ENCODE measurements around the gene DKKL1. TPM values are rescaled to one million over a fixed set of nuclear protein-coding genes. Genes with fewer than 3 reads are reported as not detected.

Gene DKKL1
- polyA plus RNA-seq, 1 of the 3 experiments (the other 2 are of a cell fraction), result 0.36 TPM

DNA sequence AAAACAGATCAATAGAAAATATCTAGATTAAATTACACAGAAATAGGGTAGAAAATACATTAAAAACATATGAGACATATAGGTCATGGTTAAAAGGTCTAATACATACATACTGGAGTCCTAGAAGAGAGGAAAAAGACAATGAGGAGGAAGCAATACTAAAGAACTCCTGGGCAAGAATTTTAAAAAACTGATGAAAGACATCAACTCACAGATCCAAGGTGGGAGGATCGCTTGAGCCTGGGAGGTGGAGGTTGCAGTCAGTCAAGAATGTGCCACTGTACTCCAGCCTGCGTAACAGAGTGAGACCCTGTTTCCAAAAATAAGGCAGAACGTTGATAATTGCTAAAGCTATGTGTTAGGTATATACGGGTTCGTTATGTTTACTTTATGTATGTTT, 19.0 kb downstream of the DKKL1 start:
- ChIA-PET POLR2A (no interaction called here), CTCF (interaction anchor here (2.1 to 2.5 kb wide), 2 partner anchors 9 to 61 kb away, joined by 7 read pairs; no protein-coding TSS in a partner anchor)
- no peak overlapping the region for H2AFZ ChIP-seq (ENCODE audit: low read depth)
- DNase-seq, result no peak
- no peak overlapping the region for H3K4me3 ChIP-seq (ENCODE audit: low read depth in 2 of 2, low read length in 1 of 2)
- H3F3A ChIP-seq (replicated peaks; ENCODE audit: insufficient read depth), result peaks cover 4% of the 10 kb centered on the region
- no peaks in the 10 kb centered on the region for H4K20me1 ChIP-seq (ENCODE audit: insufficient read depth)
- no peaks in the 10 kb centered on the region for H3K4me1 ChIP-seq (ENCODE audit: control insufficient read depth in 1 of 2, insufficient read depth in 2 of 2, low read depth in 1 of 2, low read length in 1 of 2)
- H3K9ac ChIP-seq, result no peak overlapping the region
- 44% methylated on average over 5 of the region's 5 CpGs for WGBS (ENCODE audit: low lambda C conversion rate)
- no peaks in the 10 kb centered on the region for H3K79me2 ChIP-seq (ENCODE audit: insufficient read depth)
- TF ChIP-seq MEF2A (IDR thresholded peaks at IDR 0.05; ENCODE audit: borderline replicate concordance, low read depth) (no peak), TCF12 (IDR thresholded peaks at IDR 0.05) (no peak), GATA2 (CRISPR knock-in tag; IDR thresholded peaks at IDR 0.05) (no peak), YY1 (IDR thresholded peaks at IDR 0.05; ENCODE audit: low read depth) (no peak), JUND (IDR thresholded peaks at IDR 0.05) (no peak), EZH2phosphoT487 (IDR thresholded peaks at IDR 0.05; ENCODE audit: borderline replicate concordance, low read depth) (no peak), FOXJ3 (CRISPR knock-in tag; IDR thresholded peaks at IDR 0.05) (no peak), FOSL2 (IDR thresholded peaks at IDR 0.05; ENCODE audit: borderline replicate concordance, low read depth) (no peak), POLR2AphosphoS5 (IDR thresholded peaks at IDR 0.05; ENCODE audit: low read depth, low read length) (no peak), REST (IDR thresholded peaks at IDR 0.05; ENCODE audit: low read depth, low read length) (no peak), RCOR1 (IDR thresholded peaks at IDR 0.05; ENCODE audit: low read length) (no peak)
- TF ChIP-seq, protein P1, sequence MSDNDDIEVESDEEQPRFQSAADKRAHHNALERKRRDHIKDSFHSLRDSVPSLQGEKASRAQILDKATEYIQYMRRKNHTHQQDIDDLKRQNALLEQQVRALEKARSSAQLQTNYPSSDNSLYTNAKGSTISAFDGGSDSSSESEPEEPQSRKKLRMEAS (IDR thresholded peaks at IDR 0.05; ENCODE audit: low read depth), result no peak
- no peaks in the 10 kb centered on the region for H3K9me2 ChIP-seq
- H3K27ac ChIP-seq (ENCODE audit: low read depth in 2 of 2, low read length in 1 of 2), result no peak overlapping the region
- no peaks in the 10 kb centered on the region for H3K36me3 ChIP-seq (replicated peaks in 1 of 2; ENCODE audit: control insufficient read depth in 1 of 2, insufficient read depth in 2 of 2, low read length in 1 of 2)
- H3K4me2 ChIP-seq, result no peak overlapping the region
- H3K9me3 ChIP-seq, result peaks cover 7% of the 10 kb centered on the region; the same call in 1 of the 2 replicates
- H3K27me3 ChIP-seq (ENCODE audit: insufficient read depth), result peaks cover 10% of the 10 kb centered on the region

DNA sequence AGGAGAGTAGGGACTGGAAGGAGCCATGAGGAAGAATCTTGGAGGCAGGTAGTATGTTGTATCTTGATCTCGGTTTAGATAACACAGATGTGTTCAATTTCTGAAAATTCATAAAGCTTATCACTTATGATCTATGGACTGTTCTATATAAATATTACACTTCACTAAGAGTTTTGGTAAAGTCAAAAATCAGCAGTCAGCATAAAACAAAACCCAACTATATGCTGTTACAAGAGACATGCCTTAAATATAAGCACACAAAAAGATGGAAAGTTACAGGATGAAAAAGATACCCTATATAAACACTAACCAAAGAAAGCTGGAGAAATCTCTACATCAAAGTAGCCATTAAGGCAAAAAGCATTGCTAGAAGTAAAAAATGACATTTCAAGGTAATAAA, 19.9 kb downstream of the DKKL1 start:
- H3K4me1 ChIP-seq (ENCODE audit: control insufficient read depth in 1 of 2, insufficient read depth in 2 of 2, low read depth in 1 of 2, low read length in 1 of 2), result peaks cover 0 to 3% of the 10 kb centered on the region in 2 experiments; a peak in 1 of 4 replicates
- ChIA-PET POLR2A (no interaction called here), CTCF (interaction anchor here (2.1 to 2.5 kb wide), 2 partner anchors 8 to 60 kb away, joined by 7 read pairs; no protein-coding TSS in a partner anchor)
- H3K36me3 ChIP-seq (replicated peaks in 1 of 2; ENCODE audit: control insufficient read depth in 1 of 2, insufficient read depth in 2 of 2, low read length in 1 of 2), result no peaks in the 10 kb centered on the region
- no peaks in the 10 kb centered on the region for H3K79me2 ChIP-seq (ENCODE audit: insufficient read depth)
- peaks cover 10% of the 10 kb centered on the region for H3K27me3 ChIP-seq (ENCODE audit: insufficient read depth)
- H3K4me3 ChIP-seq (ENCODE audit: low read depth in 2 of 2, low read length in 1 of 2), result no peak overlapping the region
- no peak overlapping the region for H3K9ac ChIP-seq
- DNase-seq, result no peak
- H2AFZ ChIP-seq (ENCODE audit: low read depth), result no peak overlapping the region
- H3K27ac ChIP-seq (ENCODE audit: low read depth in 2 of 2, low read length in 1 of 2), result no peak overlapping the region
- TF ChIP-seq RXRA (IDR thresholded peaks at IDR 0.05; ENCODE audit: borderline replicate concordance, low read depth) (no peak), FOSL2 (IDR thresholded peaks at IDR 0.05; ENCODE audit: borderline replicate concordance, low read depth) (no peak), RFX5 (IDR thresholded peaks at IDR 0.05; ENCODE audit: low read length) (no peak), FOXJ3 (CRISPR knock-in tag; IDR thresholded peaks at IDR 0.05) (no peak), RCOR1 (IDR thresholded peaks at IDR 0.05; ENCODE audit: low read length) (no peak), JUND (IDR thresholded peaks at IDR 0.05) (no peak), NRF1 (IDR thresholded peaks at IDR 0.05; ENCODE audit: low read depth, low read length) (no peak), GATA2 (CRISPR knock-in tag; IDR thresholded peaks at IDR 0.05) (no peak), TAF1 (IDR thresholded peaks at IDR 0.05; ENCODE audit: borderline replicate concordance, low read depth, low read length) (no peak), SIN3A (IDR thresholded peaks at IDR 0.05; ENCODE audit: borderline replicate concordance, low read depth, low read length) (no peak), SMC3 (IDR thresholded peaks at IDR 0.05; ENCODE audit: low read depth, low read length) (no peak), POLR2AphosphoS5 (IDR thresholded peaks at IDR 0.05; ENCODE audit: low read depth, low read length) (no peak), GABPA (IDR thresholded peaks at IDR 0.05; ENCODE audit: low read depth) (no peak)
- TF ChIP-seq, protein P2, sequence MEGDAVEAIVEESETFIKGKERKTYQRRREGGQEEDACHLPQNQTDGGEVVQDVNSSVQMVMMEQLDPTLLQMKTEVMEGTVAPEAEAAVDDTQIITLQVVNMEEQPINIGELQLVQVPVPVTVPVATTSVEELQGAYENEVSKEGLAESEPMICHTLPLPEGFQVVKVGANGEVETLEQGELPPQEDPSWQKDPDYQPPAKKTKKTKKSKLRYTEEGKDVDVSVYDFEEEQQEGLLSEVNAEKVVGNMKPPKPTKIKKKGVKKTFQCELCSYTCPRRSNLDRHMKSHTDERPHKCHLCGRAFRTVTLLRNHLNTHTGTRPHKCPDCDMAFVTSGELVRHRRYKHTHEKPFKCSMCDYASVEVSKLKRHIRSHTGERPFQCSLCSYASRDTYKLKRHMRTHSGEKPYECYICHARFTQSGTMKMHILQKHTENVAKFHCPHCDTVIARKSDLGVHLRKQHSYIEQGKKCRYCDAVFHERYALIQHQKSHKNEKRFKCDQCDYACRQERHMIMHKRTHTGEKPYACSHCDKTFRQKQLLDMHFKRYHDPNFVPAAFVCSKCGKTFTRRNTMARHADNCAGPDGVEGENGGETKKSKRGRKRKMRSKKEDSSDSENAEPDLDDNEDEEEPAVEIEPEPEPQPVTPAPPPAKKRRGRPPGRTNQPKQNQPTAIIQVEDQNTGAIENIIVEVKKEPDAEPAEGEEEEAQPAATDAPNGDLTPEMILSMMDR (IDR thresholded peaks at IDR 0.05), result no peak
- TF ChIP-seq, protein P3, sequence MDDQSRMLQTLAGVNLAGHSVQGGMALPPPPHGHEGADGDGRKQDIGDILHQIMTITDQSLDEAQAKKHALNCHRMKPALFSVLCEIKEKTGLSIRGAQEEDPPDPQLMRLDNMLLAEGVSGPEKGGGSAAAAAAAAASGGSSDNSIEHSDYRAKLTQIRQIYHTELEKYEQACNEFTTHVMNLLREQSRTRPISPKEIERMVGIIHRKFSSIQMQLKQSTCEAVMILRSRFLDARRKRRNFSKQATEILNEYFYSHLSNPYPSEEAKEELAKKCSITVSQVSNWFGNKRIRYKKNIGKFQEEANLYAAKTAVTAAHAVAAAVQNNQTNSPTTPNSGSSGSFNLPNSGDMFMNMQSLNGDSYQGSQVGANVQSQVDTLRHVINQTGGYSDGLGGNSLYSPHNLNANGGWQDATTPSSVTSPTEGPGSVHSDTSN (IDR thresholded peaks at IDR 0.05), result no peak
- H3K4me2 ChIP-seq, result no peak overlapping the region
- peaks cover 7% of the 10 kb centered on the region; the same call in 1 of the 2 replicates for H3K9me3 ChIP-seq
- no peaks in the 10 kb centered on the region for H3K9me2 ChIP-seq
- H4K20me1 ChIP-seq (ENCODE audit: insufficient read depth), result no peaks in the 10 kb centered on the region
- 13% methylated on average over 1 of the region's 1 CpG for WGBS (ENCODE audit: low lambda C conversion rate)
- H3F3A ChIP-seq (replicated peaks; ENCODE audit: insufficient read depth), result peaks cover 4% of the 10 kb centered on the region

Data from SK-N-SH (cell line).